K562 (cell line): ENCODE measurements around the gene CELSR2. TPM values are rescaled to one million over a fixed set of nuclear protein-coding genes. Genes with fewer than 3 reads are reported as not detected.

ENCODE experiments used
- CHCHD3 ChIP-seq: fragments of 250-450 bp; sonication (Bioruptor Pico); IDR thresholded peaks from 2 replicates; pipeline ENCODE4 v2.1.2; 2022; ENCODE audit warnings: mild to moderate bottlenecking
- DNMT1 ChIP-seq: fragments of 450-650 bp; IDR thresholded peaks from 2 replicates; pipeline ENCODE4 v1.6.1; 2016; ENCODE audit warnings: antibody characterized with exemption, mild to moderate bottlenecking
- DPF2 ChIP-seq: fragments of 450-650 bp; IDR thresholded peaks from 2 replicates; pipeline ENCODE4 v1.6.1; 2016
- ETV5 ChIP-seq: sonication (generic); formaldehyde crosslinking; IDR thresholded peaks from 2 replicates; pipeline ENCODE4 v1.4.0; 2020; ENCODE audit warnings: low read depth, mild to moderate bottlenecking, missing genetic modification reagents
- HDAC2 ChIP-seq: fragments of 450-650 bp; IDR thresholded peaks from 2 replicates; pipeline ENCODE4 v1.6.1; 2016; ENCODE audit warnings: mild to moderate bottlenecking
- HDAC8 ChIP-seq: fragments of 450-650 bp; IDR thresholded peaks from 2 replicates; pipeline ENCODE4 v1.6.1; 2016; ENCODE audit warnings: mild to moderate bottlenecking, missing genetic modification characterization, moderate library complexity, missing compliant biosample characterization
- LCOR ChIP-seq: sonication (generic); formaldehyde crosslinking; IDR thresholded peaks from 2 replicates; pipeline ENCODE4 v1.8.0; 2022; ENCODE audit warnings: mild to moderate bottlenecking, missing genetic modification reagents
- NFATC3 ChIP-seq: fragments of 450-650 bp; IDR thresholded peaks from 2 replicates; pipeline ENCODE4 v1.6.1; 2017; ENCODE audit warnings: mild to moderate bottlenecking
- PTTG1 ChIP-seq: fragments of 450-650 bp; IDR thresholded peaks from 2 replicates; pipeline ENCODE4 v1.6.1; 2016; ENCODE audit warnings: low read depth, mild to moderate bottlenecking, missing genetic modification characterization, missing compliant biosample characterization
- ZNF316 ChIP-seq: fragments of 450-650 bp; IDR thresholded peaks from 2 replicates; pipeline ENCODE4 v1.6.1; 2016
- ZNF384 ChIP-seq: IDR thresholded peaks from 2 replicates; pipeline ENCODE4 v1.6.1; 2012; ENCODE audit warnings: low read depth, low read length, improper control_type of control experiment
- polyA plus RNA-seq, 8 experiments: library from polyadenylated mRNA; depleted of rRNA in 4 of 8; stranded (reverse) in 5 of 8; unstranded in 3 of 8; fragments of >200 nt; fragmentation: Nextera tagmentation in 2 of 8; fragmentation: Illumina TruSeq in 1 of 8; extraction: Ambion mirVana in 2 of 8; extraction: Trizol in 1 of 8; gene quantifications; 2 replicates each; pipeline versions ENCODE4 v1.2.1 to v1.2.3, GENCODE V29; 2011 to 2014; ENCODE audit warnings: inconsistent platforms in 1 of 8, missing spikeins in 1 of 8
- total RNA-seq, 7 experiments: library from RNA; depleted of rRNA in 6 of 7; stranded (reverse); fragments of >200 nt in 6 of 7; fragmentation: Illumina TruSeq in 2 of 7; extraction: Trizol in 2 of 7; gene quantifications; 2 replicates each; pipeline versions ENCODE4 v1.2.1 to v1.2.3, GENCODE V29; 2011 to 2021; ENCODE audit warnings: low replicate concordance in 1 of 7
- TF ChIP-seq, protein P1 (sequence below): fragments of 450-650 bp; IDR thresholded peaks from 2 replicates; pipeline ENCODE4 v1.6.1; 2016; ENCODE audit warnings: mild to moderate bottlenecking
- TF ChIP-seq, protein P2 (sequence below): fragments of 450-650 bp; formaldehyde crosslinking; conservative IDR thresholded peaks from 2 replicates; pipeline ENCODE4 v1.4.0; 2022; ENCODE audit warnings: mild to moderate bottlenecking, missing genetic modification characterization
- TF ChIP-seq, protein P3 (sequence below): fragments of 150-350 bp; IDR thresholded peaks from 2 replicates; pipeline ENCODE4 v1.6.1; 2014; ENCODE audit warnings: low read depth, mild to moderate bottlenecking, low read length, borderline replicate concordance
- TF ChIP-seq, protein P4 (sequence below): sonication (generic); formaldehyde crosslinking; IDR thresholded peaks from 2 replicates; pipeline ENCODE4 v1.9.0; 2022; ENCODE audit warnings: mild to moderate bottlenecking, missing genetic modification reagents
- TF ChIP-seq, protein P5 (sequence below), 2 experiments: fragments of 450-650 bp; conservative IDR thresholded peaks; 2 replicates each; pipeline ENCODE4 v1.6.1; 2017; ENCODE audit warnings: mild to moderate bottlenecking in 2 of 2, moderate library complexity in 2 of 2
- TF ChIP-seq, protein P6 (sequence below): fragments of 250-450 bp; sonication (Bioruptor Pico); IDR thresholded peaks from 2 replicates; pipeline ENCODE4 v1.8.0; 2022; ENCODE audit warnings: moderate library complexity, mild to moderate bottlenecking, inconsistent platforms

The CELSR2 gene
- total and polyA plus RNA-seq, 9 of the 15 experiments (the other 6 are each of a cell fraction or from before 2014, with no cell fraction given), result 0.31 to 21.9 (median 4.2) TPM

DNA sequence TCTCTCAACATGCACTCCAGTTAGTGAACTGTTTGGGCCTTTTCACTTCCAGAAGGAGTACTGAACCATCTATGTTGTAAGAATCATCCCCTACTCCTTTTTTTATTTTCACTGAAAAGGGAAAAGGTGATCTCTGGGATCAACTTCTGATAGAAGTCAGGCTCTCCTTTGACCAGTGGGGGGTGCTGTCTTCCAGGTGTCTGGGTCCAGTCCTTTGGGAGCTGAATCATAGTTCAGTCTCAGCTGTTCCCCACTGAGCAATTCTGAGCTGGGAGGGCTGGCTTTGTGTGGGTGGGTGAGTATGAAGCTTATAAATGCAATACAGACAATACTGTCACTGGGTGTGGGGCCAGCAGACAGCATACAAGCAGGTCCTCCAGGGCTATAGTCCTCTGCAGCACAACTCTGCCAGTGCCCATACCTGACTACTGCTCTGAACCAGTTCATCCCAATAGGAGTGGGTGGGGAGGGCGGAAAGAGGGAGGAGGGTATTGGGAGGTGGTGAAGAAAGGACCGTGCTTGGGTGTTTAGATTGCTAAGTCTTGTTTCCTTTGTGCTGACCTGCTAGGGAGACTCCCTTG is 48.1 kb upstream of the CELSR2 start (continued):
- TF ChIP-seq, protein P1, sequence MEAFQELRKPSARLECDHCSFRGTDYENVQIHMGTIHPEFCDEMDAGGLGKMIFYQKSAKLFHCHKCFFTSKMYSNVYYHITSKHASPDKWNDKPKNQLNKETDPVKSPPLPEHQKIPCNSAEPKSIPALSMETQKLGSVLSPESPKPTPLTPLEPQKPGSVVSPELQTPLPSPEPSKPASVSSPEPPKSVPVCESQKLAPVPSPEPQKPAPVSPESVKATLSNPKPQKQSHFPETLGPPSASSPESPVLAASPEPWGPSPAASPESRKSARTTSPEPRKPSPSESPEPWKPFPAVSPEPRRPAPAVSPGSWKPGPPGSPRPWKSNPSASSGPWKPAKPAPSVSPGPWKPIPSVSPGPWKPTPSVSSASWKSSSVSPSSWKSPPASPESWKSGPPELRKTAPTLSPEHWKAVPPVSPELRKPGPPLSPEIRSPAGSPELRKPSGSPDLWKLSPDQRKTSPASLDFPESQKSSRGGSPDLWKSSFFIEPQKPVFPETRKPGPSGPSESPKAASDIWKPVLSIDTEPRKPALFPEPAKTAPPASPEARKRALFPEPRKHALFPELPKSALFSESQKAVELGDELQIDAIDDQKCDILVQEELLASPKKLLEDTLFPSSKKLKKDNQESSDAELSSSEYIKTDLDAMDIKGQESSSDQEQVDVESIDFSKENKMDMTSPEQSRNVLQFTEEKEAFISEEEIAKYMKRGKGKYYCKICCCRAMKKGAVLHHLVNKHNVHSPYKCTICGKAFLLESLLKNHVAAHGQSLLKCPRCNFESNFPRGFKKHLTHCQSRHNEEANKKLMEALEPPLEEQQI, result no peak
- TF ChIP-seq ETV5 (CRISPR knock-in tag), result peak; percentile 56; the same call in 1 of the 2 replicates
- TF ChIP-seq CHCHD3 (CRISPR knock-in tag), result no peak
- TF ChIP-seq NFATC3, result no peak
- TF ChIP-seq, protein P2, sequence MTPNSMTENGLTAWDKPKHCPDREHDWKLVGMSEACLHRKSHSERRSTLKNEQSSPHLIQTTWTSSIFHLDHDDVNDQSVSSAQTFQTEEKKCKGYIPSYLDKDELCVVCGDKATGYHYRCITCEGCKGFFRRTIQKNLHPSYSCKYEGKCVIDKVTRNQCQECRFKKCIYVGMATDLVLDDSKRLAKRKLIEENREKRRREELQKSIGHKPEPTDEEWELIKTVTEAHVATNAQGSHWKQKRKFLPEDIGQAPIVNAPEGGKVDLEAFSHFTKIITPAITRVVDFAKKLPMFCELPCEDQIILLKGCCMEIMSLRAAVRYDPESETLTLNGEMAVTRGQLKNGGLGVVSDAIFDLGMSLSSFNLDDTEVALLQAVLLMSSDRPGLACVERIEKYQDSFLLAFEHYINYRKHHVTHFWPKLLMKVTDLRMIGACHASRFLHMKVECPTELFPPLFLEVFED, result no peak
- TF ChIP-seq, protein P3, sequence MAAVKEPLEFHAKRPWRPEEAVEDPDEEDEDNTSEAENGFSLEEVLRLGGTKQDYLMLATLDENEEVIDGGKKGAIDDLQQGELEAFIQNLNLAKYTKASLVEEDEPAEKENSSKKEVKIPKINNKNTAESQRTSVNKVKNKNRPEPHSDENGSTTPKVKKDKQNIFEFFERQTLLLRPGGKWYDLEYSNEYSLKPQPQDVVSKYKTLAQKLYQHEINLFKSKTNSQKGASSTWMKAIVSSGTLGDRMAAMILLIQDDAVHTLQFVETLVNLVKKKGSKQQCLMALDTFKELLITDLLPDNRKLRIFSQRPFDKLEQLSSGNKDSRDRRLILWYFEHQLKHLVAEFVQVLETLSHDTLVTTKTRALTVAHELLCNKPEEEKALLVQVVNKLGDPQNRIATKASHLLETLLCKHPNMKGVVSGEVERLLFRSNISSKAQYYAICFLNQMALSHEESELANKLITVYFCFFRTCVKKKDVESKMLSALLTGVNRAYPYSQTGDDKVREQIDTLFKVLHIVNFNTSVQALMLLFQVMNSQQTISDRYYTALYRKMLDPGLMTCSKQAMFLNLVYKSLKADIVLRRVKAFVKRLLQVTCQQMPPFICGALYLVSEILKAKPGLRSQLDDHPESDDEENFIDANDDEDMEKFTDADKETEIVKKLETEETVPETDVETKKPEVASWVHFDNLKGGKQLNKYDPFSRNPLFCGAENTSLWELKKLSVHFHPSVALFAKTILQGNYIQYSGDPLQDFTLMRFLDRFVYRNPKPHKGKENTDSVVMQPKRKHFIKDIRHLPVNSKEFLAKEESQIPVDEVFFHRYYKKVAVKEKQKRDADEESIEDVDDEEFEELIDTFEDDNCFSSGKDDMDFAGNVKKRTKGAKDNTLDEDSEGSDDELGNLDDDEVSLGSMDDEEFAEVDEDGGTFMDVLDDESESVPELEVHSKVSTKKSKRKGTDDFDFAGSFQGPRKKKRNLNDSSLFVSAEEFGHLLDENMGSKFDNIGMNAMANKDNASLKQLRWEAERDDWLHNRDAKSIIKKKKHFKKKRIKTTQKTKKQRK, result no peak
- TF ChIP-seq PTTG1 (tag), result no peak
- TF ChIP-seq ZNF384, result 0 out of 2 replicates have a peak, but pooled peaks have one; percentile 12
- TF ChIP-seq LCOR (CRISPR knock-in tag), result no peak
- TF ChIP-seq, protein P4, sequence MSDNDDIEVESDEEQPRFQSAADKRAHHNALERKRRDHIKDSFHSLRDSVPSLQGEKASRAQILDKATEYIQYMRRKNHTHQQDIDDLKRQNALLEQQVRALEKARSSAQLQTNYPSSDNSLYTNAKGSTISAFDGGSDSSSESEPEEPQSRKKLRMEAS (CRISPR knock-in tag), result no peak
- TF ChIP-seq DPF2, result peak; percentile 68; the same call in 1 of the 2 replicates
- TF ChIP-seq HDAC8 (tag), result no peak
- TF ChIP-seq DNMT1, result no peak
- 0 out of 2 replicates have a peak, but pooled peaks have one; percentile 23 for TF ChIP-seq HDAC2
- peak; percentile 37; the same call in 1 of the 2 replicates for TF ChIP-seq ZNF316
- TF ChIP-seq, protein P5, sequence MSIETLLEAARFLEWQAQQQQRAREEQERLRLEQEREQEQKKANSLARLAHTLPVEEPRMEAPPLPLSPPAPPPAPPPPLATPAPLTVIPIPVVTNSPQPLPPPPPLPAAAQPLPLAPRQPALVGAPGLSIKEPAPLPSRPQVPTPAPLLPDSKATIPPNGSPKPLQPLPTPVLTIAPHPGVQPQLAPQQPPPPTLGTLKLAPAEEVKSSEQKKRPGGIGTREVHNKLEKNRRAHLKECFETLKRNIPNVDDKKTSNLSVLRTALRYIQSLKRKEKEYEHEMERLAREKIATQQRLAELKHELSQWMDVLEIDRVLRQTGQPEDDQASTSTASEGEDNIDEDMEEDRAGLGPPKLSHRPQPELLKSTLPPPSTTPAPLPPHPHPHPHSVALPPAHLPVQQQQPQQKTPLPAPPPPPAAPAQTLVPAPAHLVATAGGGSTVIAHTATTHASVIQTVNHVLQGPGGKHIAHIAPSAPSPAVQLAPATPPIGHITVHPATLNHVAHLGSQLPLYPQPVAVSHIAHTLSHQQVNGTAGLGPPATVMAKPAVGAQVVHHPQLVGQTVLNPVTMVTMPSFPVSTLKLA (conservative IDR thresholded peaks at IDR 0.05), result no peak
- TF ChIP-seq, protein P6, sequence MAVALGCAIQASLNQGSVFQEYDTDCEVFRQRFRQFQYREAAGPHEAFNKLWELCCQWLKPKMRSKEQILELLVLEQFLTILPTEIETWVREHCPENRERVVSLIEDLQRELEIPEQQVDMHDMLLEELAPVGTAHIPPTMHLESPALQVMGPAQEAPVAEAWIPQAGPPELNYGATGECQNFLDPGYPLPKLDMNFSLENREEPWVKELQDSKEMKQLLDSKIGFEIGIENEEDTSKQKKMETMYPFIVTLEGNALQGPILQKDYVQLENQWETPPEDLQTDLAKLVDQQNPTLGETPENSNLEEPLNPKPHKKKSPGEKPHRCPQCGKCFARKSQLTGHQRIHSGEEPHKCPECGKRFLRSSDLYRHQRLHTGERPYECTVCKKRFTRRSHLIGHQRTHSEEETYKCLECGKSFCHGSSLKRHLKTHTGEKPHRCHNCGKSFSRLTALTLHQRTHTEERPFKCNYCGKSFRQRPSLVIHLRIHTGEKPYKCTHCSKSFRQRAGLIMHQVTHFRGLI (CRISPR knock-in tag), result no peak
